Small intestine (tissue), 7 donors: ENCODE data around the gene NANOS3. TPM values are rescaled to one million over a fixed set of nuclear protein-coding genes. Genes with fewer than 3 reads are reported as not detected.

Experiments used
- DNase-seq, 2 donors: peaks; one replicate each; pipeline versions ENCODE4 v3.0.0 to v3.0.0-alpha.2; 2013
- FAIRE-seq: peaks from 2 replicates; lab custom pipeline; 2012; peaks lifted over from hg19 to GRCh38; lab: Jason Lieb, UNC
- H3K27ac ChIP-seq, 3 donors: one replicate each; pipeline ENCODE4 v1.5.1; 2013; ENCODE audit warnings: low read length in 2 of 3, mild to moderate bottlenecking in 2 of 3, control low read depth in 1 of 3, inconsistent platforms in 1 of 3, low read depth in 1 of 3, moderate library complexity in 1 of 3
- H3K27me3 ChIP-seq, 3 donors: one replicate each; pipeline ENCODE4 v1.6.1; 2013; ENCODE audit warnings: low read length in 3 of 3, inconsistent platforms in 1 of 3; ENCODE audit not compliant: control insufficient read depth in 3 of 3, insufficient read depth in 3 of 3
- H3K36me3 ChIP-seq, 3 donors: one replicate each; pipeline ENCODE4 v1.6.1; 2013; ENCODE audit warnings: low read length in 3 of 3, inconsistent platforms in 1 of 3, low read depth in 1 of 3, mild to moderate bottlenecking in 1 of 3, moderate library complexity in 1 of 3; ENCODE audit not compliant: control insufficient read depth in 3 of 3, insufficient read depth in 2 of 3
- H3K4me1 ChIP-seq, 3 donors: one replicate each; pipeline ENCODE4 v1.6.1; 2013; ENCODE audit warnings: low read length in 2 of 3, inconsistent platforms in 1 of 3, low read depth in 1 of 3, mild to moderate bottlenecking in 1 of 3, moderate library complexity in 1 of 3; ENCODE audit not compliant: control insufficient read depth in 3 of 3, insufficient read depth in 2 of 3
- H3K4me3 ChIP-seq, 3 donors: one replicate each; pipeline ENCODE4 v1.5.1; 2013; ENCODE audit warnings: low read length in 3 of 3, control low read depth in 1 of 3, inconsistent platforms in 1 of 3, low read depth in 1 of 3, mild to moderate bottlenecking in 1 of 3, moderate library complexity in 1 of 3
- H3K9me3 ChIP-seq, 2 donors: one replicate each; pipeline ENCODE4 v1.6.1; 2013; ENCODE audit warnings: low read depth in 1 of 2, low read length in 1 of 2; ENCODE audit not compliant: control insufficient read depth in 2 of 2, insufficient read depth in 1 of 2
- WGBS, 3 donors: extraction: QIAGEN DNeasy Blood & Tissue Kit; methylation state at CpG; one replicate each; pipeline ENCODE4 v1.1.7; 2013; 5-methylcytosine and 5-hydroxymethylcytosine counted together
- polyA plus RNA-seq, 4 donors: library from polyadenylated mRNA; stranded (reverse) in 3 of 4; unstranded in 1 of 4; fragments of 200-250 nt in 3 of 4; fragments of 120-200 nt in 1 of 4; gene quantifications; one replicate each; pipeline versions ENCODE4 v1.2.1 to v1.2.3, GENCODE V29; 2013
- donor health status: healthy with polysubstance abuse.
- donor health status: control.
- donor health status: control.
- donor health status: Bipolar disorder and iron deficiency.
- donor health status: healthy.

Gene NANOS3
- polyA plus RNA-seq, 4 donors: 0.45 to 1.0 TPM; not detected in 2

- Histone ChIP-seq H3K36me3 (peaks cover 0 to 24% (median 5%) of the 10 kb centered on the region in 3 donors), H3K4me3 (peak overlapping the region; percentile 34 to 95 (median 83)), H3K27ac (peak overlapping the region; percentile 96 to 98 (median 97)), H3K27me3 (no peaks in the 10 kb centered on the region), H3K4me1 (peaks cover 0 to 12% (median 9%) of the 10 kb centered on the region in 3 donors), H3K9me3 (peaks cover 0 to 2% of the 10 kb centered on the region in 2 donors)
- no peak for DNase-seq
- 66 to 84% (median 68%) methylated on average over 5 of the region's 5 CpGs for WGBS, 3 donors
- FAIRE-seq: no peak
These were observed 30.0 kb downstream of the NANOS3 start for GRCh38 chr19:13906910-13907309.

- DNase-seq: no peak
- Histone ChIP-seq H3K9me3 (no peaks in the 10 kb centered on the region), H3K27me3 (no peaks in the 10 kb centered on the region), H3K27ac (peak overlapping the region in 2 of 3 donors; percentile 27 to 62), H3K4me3 (no peak overlapping the region), H3K4me1 (peaks cover 0 to 12% (median 9%) of the 10 kb centered on the region in 3 donors), H3K36me3 (peaks cover 5 to 41% (median 19%) of the 10 kb centered on the region in 3 donors)
- WGBS, 3 donors: 78 to 86% (median 82%) methylated on average over 8 of the region's 8 CpGs
- no peak for FAIRE-seq
These were observed 31.7 kb downstream of the NANOS3 start for GRCh38 chr19:13908674-13909073.

DNA sequence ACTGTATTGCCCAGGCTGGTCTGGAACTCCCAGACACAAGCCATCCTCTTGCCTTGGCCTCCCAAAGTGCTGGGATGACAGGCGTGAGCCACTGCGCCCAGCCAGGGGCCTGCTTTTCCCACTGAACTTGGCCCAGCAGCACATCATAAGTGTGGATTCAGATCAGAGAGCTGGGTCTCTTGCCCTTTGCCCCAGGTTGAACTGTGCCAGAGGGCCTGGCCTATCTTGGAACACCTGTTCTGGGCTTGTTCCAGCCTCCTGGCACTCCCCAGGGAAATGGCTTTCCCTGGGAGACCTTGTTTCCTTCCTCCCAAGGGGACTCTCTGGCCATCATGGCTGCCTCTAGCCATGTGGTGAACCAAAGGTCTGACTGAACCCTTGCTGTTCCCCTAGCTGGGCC is 32.5 kb downstream of the NANOS3 start:
- Histone ChIP-seq H3K27ac (peak overlapping the region in 2 of 3 donors; percentile 82 to 85), H3K4me3 (no peak overlapping the region), H3K36me3 (peaks cover 5 to 46% (median 20%) of the 10 kb centered on the region in 3 donors), H3K9me3 (no peaks in the 10 kb centered on the region), H3K4me1 (peaks cover 0 to 12% (median 9%) of the 10 kb centered on the region in 3 donors), H3K27me3 (no peaks in the 10 kb centered on the region)
- peak in 1 of 2 donors; percentile 95 for DNase-seq
- no peak for FAIRE-seq
- WGBS, 3 donors: 14 to 72% (median 35%) methylated on average over 2 of the region's 2 CpGs

GRCh38 chr19:13913352-13913751 is 36.4 kb downstream of the NANOS3 start:
- WGBS, 3 donors: 91 to 95% (median 92%) methylated on average over 17 of the region's 17 CpGs

GRCh38 chr19:13914777-13915176 is 37.8 kb downstream of the NANOS3 start:
- no peaks in the 10 kb centered on the region for H3K9me3 ChIP-seq
- DNase-seq: no peak
- no peak for FAIRE-seq
- H3K27me3 ChIP-seq: no peaks in the 10 kb centered on the region
- H3K36me3 ChIP-seq: peaks cover 5 to 82% (median 34%) of the 10 kb centered on the region in 3 donors
- H3K27ac ChIP-seq: no peak overlapping the region
- 77 to 85% (median 85%) methylated on average over 3 of the region's 3 CpGs for WGBS, 3 donors
- peaks cover 0 to 3% (median 0%) of the 10 kb centered on the region in 3 donors for H3K4me1 ChIP-seq
- H3K4me3 ChIP-seq: no peak overlapping the region

More at GRCh38 chr19:13913352-13913751, 36.4 kb downstream of the NANOS3 start:
- peaks cover 0 to 6% (median 0%) of the 10 kb centered on the region in 3 donors for H3K4me1 ChIP-seq
- DNase-seq: no peak
- FAIRE-seq: no peak
- peak overlapping the region in 1 of 3 donors; percentile 0 for H3K4me3 ChIP-seq
- H3K36me3 ChIP-seq: peaks cover 5 to 77% (median 25%) of the 10 kb centered on the region in 3 donors
- H3K27ac ChIP-seq: no peak overlapping the region
- no peaks in the 10 kb centered on the region for H3K9me3 ChIP-seq
- H3K27me3 ChIP-seq: no peaks in the 10 kb centered on the region

- 84 to 92% (median 86%) methylated on average over 14 of the region's 14 CpGs for WGBS, 3 donors
- H3K27me3 ChIP-seq: no peaks in the 10 kb centered on the region
- peaks cover 14 to 87% (median 37%) of the 10 kb centered on the region in 3 donors for H3K36me3 ChIP-seq
- no peak for DNase-seq
- FAIRE-seq: no peak
- no peaks in the 10 kb centered on the region for H3K4me1 ChIP-seq
- H3K9me3 ChIP-seq: peaks cover 0 to 11% of the 10 kb centered on the region in 2 donors
- no peak overlapping the region for H3K4me3 ChIP-seq
- no peak overlapping the region for H3K27ac ChIP-seq
These were observed 41.0 kb downstream of the NANOS3 start for GRCh38 chr19:13917888-13918406.

DNA sequence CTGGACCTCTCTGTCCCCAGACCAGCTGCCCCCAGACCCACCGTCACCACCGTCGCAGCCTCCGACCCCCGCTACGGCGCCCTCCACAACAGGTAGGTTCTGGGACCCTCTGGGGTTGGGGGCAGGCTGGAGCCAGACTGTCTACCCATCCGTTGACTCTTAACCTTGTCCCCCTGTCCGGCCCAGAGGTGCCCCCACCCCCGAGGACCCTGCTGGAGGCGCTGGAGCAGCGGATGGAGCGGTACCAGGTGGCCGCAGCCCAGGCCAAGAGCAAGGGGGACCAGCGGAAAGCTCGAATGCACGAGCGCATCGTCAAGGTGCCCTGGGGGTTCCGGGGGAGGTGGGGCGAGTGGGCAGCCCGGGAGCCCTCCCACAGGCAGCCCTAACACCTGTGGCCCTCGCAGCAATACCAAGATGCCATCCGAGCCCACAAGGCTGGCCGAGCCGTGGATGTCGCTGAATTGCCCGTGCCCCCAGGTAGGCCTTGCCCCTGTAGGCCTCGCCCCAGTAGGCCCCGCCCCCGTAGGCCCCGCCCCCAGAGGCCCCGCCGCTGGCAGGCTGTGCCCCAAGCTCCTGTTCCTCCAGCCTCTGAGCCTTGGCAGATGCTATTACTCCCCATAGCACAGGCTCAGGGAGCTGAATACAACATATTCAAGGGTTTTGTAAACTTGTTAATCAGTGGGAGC is 41.9 kb downstream of the NANOS3 start:
- peaks cover 8 to 86% (median 35%) of the 10 kb centered on the region in 3 donors for H3K36me3 ChIP-seq
- no peak for FAIRE-seq
- WGBS, 3 donors: 86 to 90% (median 90%) methylated on average over 25 to 34 of the region's 34 CpGs
- peaks cover 0 to 11% of the 10 kb centered on the region in 2 donors for H3K9me3 ChIP-seq
- no peaks in the 10 kb centered on the region for H3K27me3 ChIP-seq
- H3K4me1 ChIP-seq: no peaks in the 10 kb centered on the region
- H3K4me3 ChIP-seq: no peak overlapping the region
- no peak for DNase-seq
- no peak overlapping the region for H3K27ac ChIP-seq

GRCh38 chr19:13920524-13920923 is 43.6 kb downstream of the NANOS3 start:
- 98 to 99% (median 99%) methylated on average over 11 of the region's 11 CpGs for WGBS, 3 donors
- no peak for FAIRE-seq
- H3K27ac ChIP-seq: no peak overlapping the region
- peaks cover 8 to 88% (median 34%) of the 10 kb centered on the region in 3 donors for H3K36me3 ChIP-seq
- no peaks in the 10 kb centered on the region for H3K27me3 ChIP-seq
- no peak overlapping the region for H3K4me3 ChIP-seq
- no peaks in the 10 kb centered on the region for H3K4me1 ChIP-seq
- DNase-seq: no peak
- peaks cover 0 to 11% of the 10 kb centered on the region in 2 donors for H3K9me3 ChIP-seq
